ENCODE results near the gene PLCH1.

DNA sequence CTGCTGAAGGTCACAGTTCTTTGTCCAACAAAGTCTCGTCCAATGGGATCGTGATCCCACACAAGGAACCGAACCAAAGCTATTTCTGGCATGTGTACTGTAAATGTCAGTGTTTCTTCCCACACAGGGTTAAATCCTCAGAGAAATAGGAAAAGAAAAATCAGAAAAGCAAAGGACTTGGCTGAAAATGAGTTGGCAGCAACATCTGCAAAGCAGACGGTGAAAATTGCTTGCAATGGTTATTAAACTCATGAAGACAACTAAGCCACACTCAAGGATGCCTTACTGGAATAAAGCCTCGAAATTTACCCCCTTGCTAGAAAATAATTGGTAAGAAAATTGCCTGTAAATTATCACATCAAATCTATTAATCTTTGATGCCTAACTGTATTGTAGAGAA lies 256.2 kb downstream of the PLCH1 start:
- TF ChIP-seq, protein P1, sequence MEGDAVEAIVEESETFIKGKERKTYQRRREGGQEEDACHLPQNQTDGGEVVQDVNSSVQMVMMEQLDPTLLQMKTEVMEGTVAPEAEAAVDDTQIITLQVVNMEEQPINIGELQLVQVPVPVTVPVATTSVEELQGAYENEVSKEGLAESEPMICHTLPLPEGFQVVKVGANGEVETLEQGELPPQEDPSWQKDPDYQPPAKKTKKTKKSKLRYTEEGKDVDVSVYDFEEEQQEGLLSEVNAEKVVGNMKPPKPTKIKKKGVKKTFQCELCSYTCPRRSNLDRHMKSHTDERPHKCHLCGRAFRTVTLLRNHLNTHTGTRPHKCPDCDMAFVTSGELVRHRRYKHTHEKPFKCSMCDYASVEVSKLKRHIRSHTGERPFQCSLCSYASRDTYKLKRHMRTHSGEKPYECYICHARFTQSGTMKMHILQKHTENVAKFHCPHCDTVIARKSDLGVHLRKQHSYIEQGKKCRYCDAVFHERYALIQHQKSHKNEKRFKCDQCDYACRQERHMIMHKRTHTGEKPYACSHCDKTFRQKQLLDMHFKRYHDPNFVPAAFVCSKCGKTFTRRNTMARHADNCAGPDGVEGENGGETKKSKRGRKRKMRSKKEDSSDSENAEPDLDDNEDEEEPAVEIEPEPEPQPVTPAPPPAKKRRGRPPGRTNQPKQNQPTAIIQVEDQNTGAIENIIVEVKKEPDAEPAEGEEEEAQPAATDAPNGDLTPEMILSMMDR (IDR thresholded peaks at IDR 0.05; ENCODE audit: low read depth, low read length, poor library complexity, severe bottlenecking) = no peak
- no peak for TF ChIP-seq EZH2phosphoT487 (IDR thresholded peaks at IDR 0.05; ENCODE audit: borderline replicate concordance, low read length)
